K562 (cell line): ENCODE measurements around the gene FAM240A. TPM values are rescaled to one million over a fixed set of nuclear protein-coding genes. Genes with fewer than 3 reads are reported as not detected.
A peak's percentile ranks its signal among the peaks of the same experiment; 100 is the strongest.

ENCODE experiments used
- ATF3 ChIP-seq, 2 experiments: fragments of 450-650 bp in 1 of 2; sonication (generic) in 1 of 2; formaldehyde crosslinking in 1 of 2; IDR thresholded peaks in 1 of 2; conservative IDR thresholded peaks in 1 of 2; 2 replicates each; pipeline versions ENCODE4 v1.6.1 to v1.8.1; 2016 to 2023; ENCODE audit warnings: mild to moderate bottlenecking in 2 of 2, moderate library complexity in 2 of 2, inconsistent platforms in 1 of 2, missing genetic modification reagents in 1 of 2
- C11orf30 ChIP-seq: fragments of 450-650 bp; IDR thresholded peaks from 2 replicates; pipeline ENCODE4 v1.6.1; 2016; ENCODE audit warnings: low read depth, mild to moderate bottlenecking
- DIDO1 ChIP-seq: fragments of 450-650 bp; IDR thresholded peaks from 2 replicates; pipeline ENCODE4 v1.6.1; 2016; ENCODE audit warnings: low read depth, missing biosample characterization, missing genetic modification characterization
- ESRRB ChIP-seq: fragments of 250-450 bp; sonication (Bioruptor Pico); IDR thresholded peaks from 2 replicates; pipeline ENCODE4 v1.5.0; 2020; ENCODE audit warnings: mild to moderate bottlenecking, moderate library complexity, borderline replicate concordance
- HDGF ChIP-seq: fragments of 450-650 bp; IDR thresholded peaks from 2 replicates; pipeline ENCODE4 v1.6.1; 2016
- HMGN3 ChIP-seq: IDR thresholded peaks from 2 replicates; pipeline ENCODE4 v1.6.1; 2011; ENCODE audit warnings: borderline replicate concordance, low read depth, mild to moderate bottlenecking, mixed read lengths, low read length; ENCODE audit not compliant: insufficient read length; ENCODE audit errors: extremely low read depth
- MECOM ChIP-seq: fragments of 250-450 bp; sonication (Bioruptor Pico); IDR thresholded peaks from 2 replicates; pipeline ENCODE4 v1.8.0; 2022; ENCODE audit warnings: inconsistent platforms
- NELFE ChIP-seq: IDR thresholded peaks from 2 replicates; pipeline ENCODE4 v1.6.1; 2011; ENCODE audit warnings: mild to moderate bottlenecking; ENCODE audit not compliant: insufficient read depth, insufficient read length
- PHF8 ChIP-seq: fragments of 200-600 bp; sonication (generic); IDR thresholded peaks from 2 replicates; pipeline ENCODE4 v1.6.1; 2012; ENCODE audit warnings: mixed run types, mild to moderate bottlenecking, inconsistent platforms, low read length, moderate library complexity, borderline replicate concordance
- PRMT5 ChIP-seq: sonication (generic); formaldehyde crosslinking; IDR thresholded peaks from 2 replicates; pipeline ENCODE4 v1.5.0; 2020; ENCODE audit warnings: missing genetic modification reagents
- PTBP1 ChIP-seq: fragments of 200-400 bp; formaldehyde crosslinking; IDR thresholded peaks from 2 replicates; pipeline ENCODE4 v1.6.1; 2017; ENCODE audit warnings: low read depth, low read length
- SMARCB1 ChIP-seq: IDR thresholded peaks from 2 replicates; pipeline ENCODE4 v1.6.1; 2011; ENCODE audit warnings: improper control_type of control experiment, low read depth; ENCODE audit not compliant: insufficient read length
- SMC3 ChIP-seq: conservative IDR thresholded peaks from 2 replicates; pipeline ENCODE4 v1.6.1; 2011; ENCODE audit warnings: low read depth, low read length, improper control_type of control experiment; ENCODE audit not compliant: insufficient read depth
- SP2 ChIP-seq: IDR thresholded peaks from 2 replicates; pipeline ENCODE4 v1.6.1; 2011; ENCODE audit warnings: mild to moderate bottlenecking, low read depth, low read length, moderate library complexity; ENCODE audit not compliant: poor library complexity, severe bottlenecking; ENCODE audit errors: extremely low read depth
- TCF7 ChIP-seq: sonication (generic); IDR thresholded peaks from 2 replicates; pipeline ENCODE4 v1.6.1; 2016; ENCODE audit warnings: antibody characterized with exemption, borderline replicate concordance
- ZBTB34 ChIP-seq: fragments of 250-450 bp; sonication (Bioruptor Pico); IDR thresholded peaks from 2 replicates; pipeline ENCODE4 v1.8.0; 2021; ENCODE audit warnings: mild to moderate bottlenecking, moderate library complexity
- ZBTB7A ChIP-seq: IDR thresholded peaks from 2 replicates; pipeline ENCODE4 v1.6.1; 2011; ENCODE audit warnings: low read depth, mild to moderate bottlenecking, low read length, moderate library complexity, borderline replicate concordance; ENCODE audit not compliant: control insufficient read depth
- ZFP36 ChIP-seq: fragments of 150-350 bp; IDR thresholded peaks from 2 replicates; pipeline ENCODE4 v1.6.1; 2018; ENCODE audit warnings: low read length, low read depth; ENCODE audit not compliant: partially characterized antibody
- ZKSCAN1 ChIP-seq: fragments of 150-350 bp; IDR thresholded peaks from 2 replicates; pipeline ENCODE4 v1.6.1; 2016; ENCODE audit warnings: low read depth, low read length
- ZNF121 ChIP-seq: sonication (generic); formaldehyde crosslinking; conservative IDR thresholded peaks from 2 replicates; pipeline ENCODE4 v1.8.0; 2022; ENCODE audit warnings: missing genetic modification reagents
- ZNF23 ChIP-seq: fragments of 250-450 bp; sonication (Bioruptor Pico); IDR thresholded peaks from 2 replicates; pipeline ENCODE4 v1.4.0; 2020; ENCODE audit warnings: mild to moderate bottlenecking
- ZNF347 ChIP-seq: fragments of 450-650 bp; formaldehyde crosslinking; IDR thresholded peaks from 2 replicates; pipeline ENCODE4 v1.4.0; 2020; ENCODE audit warnings: low read depth, mild to moderate bottlenecking, moderate library complexity
- ZNF512 ChIP-seq: IDR thresholded peaks from 2 replicates; pipeline ENCODE4 v1.6.1; 2016; ENCODE audit warnings: missing genetic modification characterization, missing compliant biosample characterization
- ZNF785 ChIP-seq: fragments of 250-450 bp; sonication (Bioruptor Pico); IDR thresholded peaks from 2 replicates; pipeline ENCODE4 v1.4.0; 2020; ENCODE audit warnings: mild to moderate bottlenecking
- polyA plus RNA-seq, 8 experiments: library from polyadenylated mRNA; depleted of rRNA in 4 of 8; stranded (reverse) in 5 of 8; unstranded in 3 of 8; fragments of >200 nt; fragmentation: Nextera tagmentation in 2 of 8; fragmentation: Illumina TruSeq in 1 of 8; extraction: Ambion mirVana in 2 of 8; extraction: Trizol in 1 of 8; gene quantifications; 2 replicates each; pipeline versions ENCODE4 v1.2.1 to v1.2.3, GENCODE V29; 2011 to 2014; ENCODE audit warnings: inconsistent platforms in 1 of 8, missing spikeins in 1 of 8
- total RNA-seq, 7 experiments: library from RNA; depleted of rRNA in 6 of 7; stranded (reverse); fragments of >200 nt in 6 of 7; fragmentation: Illumina TruSeq in 2 of 7; extraction: Trizol in 2 of 7; gene quantifications; 2 replicates each; pipeline versions ENCODE4 v1.2.1 to v1.2.3, GENCODE V29; 2011 to 2021; ENCODE audit warnings: low replicate concordance in 1 of 7

The FAM240A gene
- total and polyA plus RNA-seq, 9 of the 15 experiments (the other 6 are each of a cell fraction or from before 2014, with no cell fraction given) = not detected

- TF ChIP-seq ZNF785 (CRISPR knock-in tag) (no peak), SMC3 (peak; percentile 98), ATF3 (IDR thresholded peaks at IDR 0.05) (no peak), ATF3 (CRISPR knock-in tag; conservative IDR thresholded peaks at IDR 0.05) (no peak), C11orf30 (peak; percentile 23; the same call in 1 of the 2 replicates), PRMT5 (CRISPR knock-in tag) (no peak), ZNF347 (CRISPR knock-in tag) (no peak), ZNF121 (no peak), ZNF23 (CRISPR knock-in tag) (no peak), NELFE (no peak), SMARCB1 (no peak), DIDO1 (tag) (0 out of 2 replicates have a peak, but pooled peaks have one; percentile 29), PHF8 (no peak; the same call in 1 of the 2 replicates), ZKSCAN1 (0 out of 2 replicates have a peak, but pooled peaks have one; percentile 34), MECOM (CRISPR knock-in tag) (no peak), TCF7 (no peak), ZBTB34 (CRISPR knock-in tag) (no peak), PTBP1 (no peak), ZNF512 (tag) (peak; percentile 97), HMGN3 (peak; percentile 43), ZFP36 (peak; percentile 33), SP2 (no peak), ZBTB7A (peak; percentile 53; the same call in 1 of the 2 replicates), HDGF (peak; percentile 76; the same call in 1 of the 2 replicates), ESRRB (CRISPR knock-in tag) (no peak)
These were observed 17.5 kb downstream of the FAM240A start (continued) for GRCh38 chr3:46629551-46630517.
